ENCODE results near the gene CDH13.

- TF ChIP-seq CTCF (conservative IDR thresholded peaks at IDR 0.05): no peak
- TF ChIP-seq ZFX (IDR thresholded peaks at IDR 0.05): no peak
These were observed 410.3 kb downstream of the CDH13 start for GRCh38 chr16:83037102-83037501.
